Neural progenitor cell (in vitro differentiated cells): ENCODE results near the gene SPATA33. TPM values are rescaled to one million over a fixed set of nuclear protein-coding genes. Genes with fewer than 3 reads are reported as not detected.

Experiments used
- DNase-seq: peaks from one replicate; pipeline ENCODE4 v3.0.0-alpha.2; 2016; ENCODE audit warnings: low spot score
- H2AFZ ChIP-seq: fragments of 200-600 bp; sonication (generic); replicated peaks from 2 replicates; pipeline ENCODE4 v1.6.1; 2016; ENCODE audit warnings: antibody characterized with exemption
- H3F3A ChIP-seq: fragments of 200-600 bp; sonication (generic); 2 replicates; pipeline ENCODE4 v1.6.1; 2016; ENCODE audit warnings: antibody characterized with exemption, low read depth
- H3K27ac ChIP-seq: fragments of 200-600 bp; sonication (generic); 2 replicates; pipeline ENCODE4 v1.5.1; 2016; ENCODE audit warnings: mild to moderate bottlenecking
- H3K27me3 ChIP-seq: fragments of 200-600 bp; sonication (generic); 2 replicates; pipeline ENCODE4 v1.6.1; 2016; ENCODE audit warnings: mild to moderate bottlenecking, moderate library complexity
- H3K36me3 ChIP-seq: fragments of 200-600 bp; sonication (generic); 2 replicates; pipeline ENCODE4 v1.5.1; 2016
- H3K4me1 ChIP-seq: fragments of 200-600 bp; sonication (generic); 2 replicates; pipeline ENCODE4 v1.6.1; 2016; ENCODE audit warnings: mixed run types
- H3K4me2 ChIP-seq: fragments of 200-600 bp; sonication (generic); 2 replicates; pipeline ENCODE4 v1.6.1; 2016
- H3K4me3 ChIP-seq: fragments of 200-600 bp; sonication (generic); 2 replicates; pipeline ENCODE4 v1.5.1; 2016
- H3K79me2 ChIP-seq: fragments of 200-600 bp; sonication (generic); 2 replicates; pipeline ENCODE4 v1.6.1; 2016; ENCODE audit warnings: low read depth
- H3K9ac ChIP-seq: fragments of 200-600 bp; sonication (generic); 2 replicates; pipeline ENCODE4 v1.6.1; 2016
- H3K9me3 ChIP-seq: fragments of 200-600 bp; sonication (generic); 2 replicates; pipeline ENCODE4 v1.5.1; 2016; ENCODE audit warnings: low read depth
- H4K20me1 ChIP-seq: fragments of 200-600 bp; sonication (generic); 2 replicates; pipeline ENCODE4 v1.6.1; 2016; ENCODE audit warnings: low read depth
- H3K27ac Mint-ChIP-seq: 3 replicates; pipeline ENCODE4 v1.8.0; 2021; ENCODE audit warnings: mixed read lengths
- H3K27me3 Mint-ChIP-seq: 2 replicates; pipeline ENCODE4 v1.8.0; 2022; ENCODE audit warnings: low read depth, mild to moderate bottlenecking, inconsistent platforms, moderate library complexity, mixed read lengths; ENCODE audit not compliant: insufficient read depth
- H3K36me3 Mint-ChIP-seq: 3 replicates; pipeline ENCODE4 v1.8.0; 2021; ENCODE audit warnings: mixed read lengths
- H3K4me1 Mint-ChIP-seq: 3 replicates; pipeline ENCODE4 v1.8.0; 2021; ENCODE audit warnings: mixed read lengths
- H3K4me3 Mint-ChIP-seq: 3 replicates; pipeline ENCODE4 v1.8.0; 2021; ENCODE audit warnings: mild to moderate bottlenecking, moderate library complexity, mixed read lengths
- H3K9me3 Mint-ChIP-seq: 3 replicates; pipeline ENCODE4 v1.8.0; 2020; ENCODE audit warnings: mixed read lengths
- CTCF ChIP-seq: fragments of 200-600 bp; sonication (generic); IDR thresholded peaks from 2 replicates; pipeline ENCODE4 v1.5.1; 2017; ENCODE audit warnings: antibody characterized with exemption, mild to moderate bottlenecking
- EZH2 ChIP-seq: fragments of 200-600 bp; sonication (generic); IDR thresholded peaks from 2 replicates; pipeline ENCODE4 v1.6.1; 2017; ENCODE audit warnings: antibody characterized with exemption, mild to moderate bottlenecking, moderate library complexity
- EZH2phosphoT487 ChIP-seq: fragments of 200-600 bp; sonication (generic); IDR thresholded peaks from 2 replicates; pipeline ENCODE4 v1.6.1; 2017; ENCODE audit warnings: antibody characterized with exemption
- total RNA-seq: library from RNA; depleted of rRNA; stranded (reverse); fragments of >200 nt; gene quantifications from 2 replicates; pipeline ENCODE4 v1.2.3, GENCODE V29; 2015; ENCODE audit warnings: low replicate concordance

SPATA33 gene
- total RNA-seq, 1 donor from 2014 or later: 14.1 TPM

- peaks cover 31% of the 10 kb centered on the region for H3K79me2 ChIP-seq
- no peak overlapping the region for H3K27ac ChIP-seq
- no peaks in the 10 kb centered on the region for H3K27me3 ChIP-seq
- no peak overlapping the region for H3K4me3 ChIP-seq
- H3K9me3 ChIP-seq: no peaks in the 10 kb centered on the region
- H3K36me3 ChIP-seq: no peaks in the 10 kb centered on the region
- peaks cover 5% of the 10 kb centered on the region for H3K4me1 ChIP-seq
- no peak overlapping the region for H3K4me3 Mint-ChIP-seq
- H3F3A ChIP-seq: peaks cover 7% of the 10 kb centered on the region
- TF ChIP-seq CTCF (no peak), EZH2 (no peak), EZH2phosphoT487 (no peak)
- no peak overlapping the region for H2AFZ ChIP-seq
- peaks cover 19% of the 10 kb centered on the region for H3K36me3 Mint-ChIP-seq
- no peak overlapping the region for H3K27ac Mint-ChIP-seq
- DNase-seq: no peak
- peaks cover 2% of the 10 kb centered on the region for H3K9me3 Mint-ChIP-seq
- no peak overlapping the region for H3K4me2 ChIP-seq
- peaks cover 18% of the 10 kb centered on the region for H3K27me3 Mint-ChIP-seq
- no peaks in the 10 kb centered on the region for H4K20me1 ChIP-seq
- H3K4me1 Mint-ChIP-seq: peaks cover 14% of the 10 kb centered on the region
- H3K9ac ChIP-seq: no peak overlapping the region
These were observed 32.8 kb downstream of the SPATA33 start for GRCh38 chr16:89690392-89690901.

GRCh38 chr16:89691231-89691985 lies 33.8 kb downstream of the SPATA33 start:
- Histone ChIP-seq H3K9ac (no peak overlapping the region), H2AFZ (no peak overlapping the region), H3K4me2 (no peak overlapping the region), H3K9me3 (no peaks in the 10 kb centered on the region), H4K20me1 (no peaks in the 10 kb centered on the region), H3K36me3 (no peaks in the 10 kb centered on the region), H3F3A (peaks cover 7% of the 10 kb centered on the region), H3K27me3 (no peaks in the 10 kb centered on the region), H3K4me1 (peaks cover 5% of the 10 kb centered on the region), H3K4me3 (no peak overlapping the region), H3K27ac (no peak overlapping the region), H3K79me2 (peaks cover 31% of the 10 kb centered on the region)
- TF ChIP-seq EZH2 (no peak), CTCF (no peak), EZH2phosphoT487 (no peak)
- Mint-ChIP-seq H3K9me3 (no peaks in the 10 kb centered on the region), H3K4me1 (peaks cover 10% of the 10 kb centered on the region), H3K36me3 (peaks cover 14% of the 10 kb centered on the region), H3K27ac (no peak overlapping the region), H3K4me3 (no peak overlapping the region), H3K27me3 (peaks cover 16% of the 10 kb centered on the region)
- DNase-seq: no peak

GRCh38 chr16:89691986-89692569 lies 34.4 kb downstream of the SPATA33 start:
- Histone ChIP-seq H3K36me3 (no peaks in the 10 kb centered on the region), H3K79me2 (peaks cover 30% of the 10 kb centered on the region), H3K27ac (no peak overlapping the region), H3K4me3 (no peak overlapping the region), H3K27me3 (no peaks in the 10 kb centered on the region), H2AFZ (no peak overlapping the region), H3K9me3 (no peaks in the 10 kb centered on the region), H4K20me1 (no peaks in the 10 kb centered on the region), H3F3A (peaks cover 5% of the 10 kb centered on the region), H3K9ac (no peak overlapping the region), H3K4me1 (peaks cover 5% of the 10 kb centered on the region), H3K4me2 (no peak overlapping the region)
- H3K36me3 Mint-ChIP-seq: peaks cover 14% of the 10 kb centered on the region
- DNase-seq: no peak
- H3K4me1 Mint-ChIP-seq: peaks cover 10% of the 10 kb centered on the region
- no peak overlapping the region for H3K4me3 Mint-ChIP-seq
- no peak overlapping the region for H3K27ac Mint-ChIP-seq
- TF ChIP-seq CTCF: no peak
- no peak for TF ChIP-seq EZH2phosphoT487
- no peak for TF ChIP-seq EZH2
- H3K9me3 Mint-ChIP-seq: no peaks in the 10 kb centered on the region
- peaks cover 14% of the 10 kb centered on the region for H3K27me3 Mint-ChIP-seq
